DOHH2 (cell line): ENCODE measurements around the gene CASZ1.

Experiments
- H3F3A ChIP-seq: fragments of 200-600 bp; sonication (generic), shearing (Covaris generic); 2 replicates; pipeline ENCODE4 v1.6.0; 2016; ENCODE audit warnings: antibody characterized with exemption, mild to moderate bottlenecking; ENCODE audit not compliant: control insufficient read depth, insufficient read depth
- H3K27ac ChIP-seq: fragments of 200-600 bp; sonication (generic); 2 replicates; pipeline ENCODE4 v1.5.1; 2014; ENCODE audit warnings: low read depth, mild to moderate bottlenecking, low read length, moderate library complexity
- H3K27me3 ChIP-seq: fragments of 200-600 bp; sonication (generic); 2 replicates; pipeline ENCODE4 v1.6.1; 2014; ENCODE audit warnings: mild to moderate bottlenecking, low read length, mixed read lengths; ENCODE audit not compliant: control insufficient read depth
- H3K36me3 ChIP-seq: fragments of 200-600 bp; sonication (generic); 2 replicates; pipeline ENCODE4 v1.6.1; 2014; ENCODE audit warnings: mild to moderate bottlenecking, low read length, moderate library complexity, mixed read lengths; ENCODE audit not compliant: control insufficient read depth
- H3K4me1 ChIP-seq: fragments of 200-600 bp; sonication (generic); 2 replicates; pipeline ENCODE4 v1.6.1; 2014; ENCODE audit warnings: mild to moderate bottlenecking, low read length, mixed read lengths; ENCODE audit not compliant: control insufficient read depth
- H3K4me2 ChIP-seq: fragments of 200-600 bp; sonication (generic); 2 replicates; pipeline ENCODE4 v1.6.0; 2014; ENCODE audit warnings: mild to moderate bottlenecking, low read length, moderate library complexity
- H3K4me3 ChIP-seq: fragments of 200-600 bp; sonication (generic); 2 replicates; pipeline ENCODE4 v1.5.1; 2014; ENCODE audit warnings: mild to moderate bottlenecking, low read length, mixed read lengths
- H3K79me2 ChIP-seq: fragments of 200-600 bp; sonication (generic); 2 replicates; pipeline ENCODE4 v1.6.1; 2014; ENCODE audit warnings: mild to moderate bottlenecking, low read length, mixed read lengths; ENCODE audit not compliant: control insufficient read depth
- H3K9me2 ChIP-seq: fragments of 200-600 bp; sonication (generic); replicated peaks from 2 replicates; pipeline ENCODE4 v1.6.1; 2014; ENCODE audit warnings: mild to moderate bottlenecking, low read length, mixed read lengths; ENCODE audit not compliant: control insufficient read depth
- H3K9me3 ChIP-seq: fragments of 200-600 bp; sonication (generic); 2 replicates; pipeline ENCODE4 v1.6.1; 2014; ENCODE audit warnings: antibody characterized with exemption, low read length, mixed read lengths; ENCODE audit not compliant: control insufficient read depth, insufficient read depth
- H4K20me1 ChIP-seq: fragments of 200-600 bp; sonication (generic); 2 replicates; pipeline ENCODE4 v1.6.0; 2014; ENCODE audit warnings: low read depth, mild to moderate bottlenecking, antibody characterized with exemption, low read length, moderate library complexity; ENCODE audit not compliant: control insufficient read depth, insufficient read depth
- EZH2phosphoT487 ChIP-seq: fragments of 200-600 bp; sonication (generic); IDR thresholded peaks from 2 replicates; pipeline ENCODE4 v1.6.1; 2017; ENCODE audit warnings: borderline replicate concordance, mild to moderate bottlenecking, antibody characterized with exemption, low read length, moderate library complexity, mixed read lengths
- TF ChIP-seq, protein P1 (sequence below): fragments of 200-600 bp; sonication (generic); IDR thresholded peaks from one replicate; pipeline ENCODE4 v1.5.1; 2014; ENCODE audit warnings: antibody characterized with exemption, mild to moderate bottlenecking, low read depth, low read length; ENCODE audit not compliant: poor library complexity, severe bottlenecking

The CASZ1 gene

DNA sequence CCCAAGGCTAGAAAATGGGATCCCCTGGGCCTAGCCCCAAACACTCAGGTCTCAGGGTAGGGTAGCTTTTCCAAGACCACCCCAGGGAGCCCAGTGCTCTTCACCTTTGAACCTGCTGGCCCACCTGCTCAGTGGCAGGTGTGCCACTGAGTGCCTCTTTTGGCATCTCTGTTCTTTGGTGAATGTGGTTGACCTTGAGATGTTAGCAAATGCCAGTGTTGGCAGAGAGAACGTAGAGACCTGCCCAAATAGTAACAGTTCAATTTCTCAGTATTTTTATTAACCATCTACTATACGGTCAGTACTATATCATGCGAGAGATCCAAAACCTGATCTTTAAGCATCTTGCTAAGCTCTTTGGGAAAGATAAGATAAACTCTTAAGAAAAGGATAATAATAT is 193.5 kb downstream of the CASZ1 start:
- Histone ChIP-seq H3K4me3 (no peak overlapping the region), H3K27me3 (no peaks in the 10 kb centered on the region), H3K9me3 (no peaks in the 10 kb centered on the region), H3K36me3 (peaks cover 3% of the 10 kb centered on the region; the same call in 1 of the 2 replicates), H3K79me2 (no peaks in the 10 kb centered on the region), H3K4me1 (no peaks in the 10 kb centered on the region), H3K9me2 (no peaks in the 10 kb centered on the region), H3K4me2 (no peak overlapping the region), H3K27ac (no peak overlapping the region), H4K20me1 (no peaks in the 10 kb centered on the region; the same call in 1 of the 2 replicates), H3F3A (no peaks in the 10 kb centered on the region)
- TF ChIP-seq EZH2phosphoT487 = no peak
- TF ChIP-seq, protein P1, sequence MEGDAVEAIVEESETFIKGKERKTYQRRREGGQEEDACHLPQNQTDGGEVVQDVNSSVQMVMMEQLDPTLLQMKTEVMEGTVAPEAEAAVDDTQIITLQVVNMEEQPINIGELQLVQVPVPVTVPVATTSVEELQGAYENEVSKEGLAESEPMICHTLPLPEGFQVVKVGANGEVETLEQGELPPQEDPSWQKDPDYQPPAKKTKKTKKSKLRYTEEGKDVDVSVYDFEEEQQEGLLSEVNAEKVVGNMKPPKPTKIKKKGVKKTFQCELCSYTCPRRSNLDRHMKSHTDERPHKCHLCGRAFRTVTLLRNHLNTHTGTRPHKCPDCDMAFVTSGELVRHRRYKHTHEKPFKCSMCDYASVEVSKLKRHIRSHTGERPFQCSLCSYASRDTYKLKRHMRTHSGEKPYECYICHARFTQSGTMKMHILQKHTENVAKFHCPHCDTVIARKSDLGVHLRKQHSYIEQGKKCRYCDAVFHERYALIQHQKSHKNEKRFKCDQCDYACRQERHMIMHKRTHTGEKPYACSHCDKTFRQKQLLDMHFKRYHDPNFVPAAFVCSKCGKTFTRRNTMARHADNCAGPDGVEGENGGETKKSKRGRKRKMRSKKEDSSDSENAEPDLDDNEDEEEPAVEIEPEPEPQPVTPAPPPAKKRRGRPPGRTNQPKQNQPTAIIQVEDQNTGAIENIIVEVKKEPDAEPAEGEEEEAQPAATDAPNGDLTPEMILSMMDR = no peak

DNA sequence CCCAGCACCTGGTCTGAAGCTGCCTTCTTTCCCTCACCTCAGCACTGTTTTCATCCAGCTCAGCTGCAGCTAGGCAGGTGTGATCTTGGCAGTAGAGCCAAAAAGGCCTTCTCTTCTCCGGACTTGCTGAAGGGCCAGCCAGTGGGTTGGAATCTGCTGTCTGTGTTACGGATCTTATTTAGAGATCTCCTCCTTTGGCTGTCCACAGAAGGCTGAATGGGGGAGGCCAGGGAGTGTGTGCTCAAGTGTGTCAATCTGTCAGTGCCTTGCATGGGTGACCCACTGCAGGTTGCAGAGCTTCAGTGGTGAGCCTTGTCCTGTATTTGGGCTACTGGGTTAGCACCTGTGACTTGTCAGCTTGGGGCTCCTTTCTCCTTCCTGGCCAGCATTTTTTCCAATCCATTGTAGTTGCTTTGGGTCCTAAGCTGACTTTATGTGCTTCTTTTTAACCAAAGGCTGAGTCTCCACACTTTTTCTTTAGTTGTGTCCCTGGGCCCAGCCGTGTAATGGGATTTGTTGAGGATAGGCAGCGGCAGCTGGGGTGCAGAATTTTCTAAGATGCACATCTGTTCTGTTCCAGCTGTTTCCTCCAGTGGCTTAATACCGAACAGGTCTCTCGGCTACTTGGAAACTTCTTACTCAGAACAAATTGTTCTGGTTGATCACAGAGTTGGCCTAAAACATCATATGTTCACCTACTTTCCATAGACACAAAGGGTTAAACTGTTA is 194.9 kb downstream of the CASZ1 start:
- no peaks in the 10 kb centered on the region for H3F3A ChIP-seq
- H3K36me3 ChIP-seq = peaks cover 3% of the 10 kb centered on the region; the same call in 1 of the 2 replicates
- no peak overlapping the region for H3K4me3 ChIP-seq
- no peaks in the 10 kb centered on the region; the same call in 1 of the 2 replicates for H4K20me1 ChIP-seq
- H3K27ac ChIP-seq = no peak overlapping the region
- TF ChIP-seq EZH2phosphoT487 = no peak
- TF ChIP-seq, protein P1 = no peak
- no peaks in the 10 kb centered on the region for H3K4me1 ChIP-seq
- H3K79me2 ChIP-seq = no peaks in the 10 kb centered on the region
- no peaks in the 10 kb centered on the region for H3K9me2 ChIP-seq
- no peaks in the 10 kb centered on the region for H3K9me3 ChIP-seq
- no peak overlapping the region for H3K4me2 ChIP-seq
- no peaks in the 10 kb centered on the region for H3K27me3 ChIP-seq

DNA sequence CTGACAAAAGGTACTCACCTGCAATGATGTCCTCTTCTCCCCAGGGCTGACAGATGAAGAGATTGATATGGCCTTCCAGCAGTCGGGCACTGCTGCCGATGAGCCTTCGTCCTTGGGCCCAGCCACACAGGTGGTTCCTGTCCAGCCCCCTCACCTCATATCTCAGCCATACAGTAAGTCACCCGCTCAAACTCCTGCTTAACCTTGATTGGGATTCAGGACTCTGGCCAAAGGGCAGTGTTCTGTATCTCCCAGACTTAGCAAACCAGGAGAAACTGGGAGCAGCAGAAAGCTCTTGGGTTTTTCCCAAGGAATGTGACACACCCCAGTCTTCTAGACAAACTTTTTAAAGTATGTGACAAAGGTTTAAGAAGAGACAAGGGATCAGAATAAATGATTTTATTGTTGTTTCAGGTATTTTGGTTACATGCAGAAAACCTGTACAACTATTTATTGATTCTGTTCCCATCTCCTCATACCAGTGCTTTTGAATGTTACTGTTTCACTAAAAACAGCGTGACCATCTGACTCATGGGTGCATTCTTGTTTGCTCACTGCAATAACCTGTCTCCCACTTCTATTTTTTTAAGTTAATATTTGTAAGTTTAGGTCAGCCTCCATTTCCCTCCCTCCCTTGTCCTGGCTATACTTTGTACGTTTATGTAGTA is 197.1 kb downstream of the CASZ1 start:
- H3K9me3 ChIP-seq = no peaks in the 10 kb centered on the region
- H4K20me1 ChIP-seq = peaks cover 7% of the 10 kb centered on the region
- H3K79me2 ChIP-seq = no peaks in the 10 kb centered on the region
- H3F3A ChIP-seq = no peaks in the 10 kb centered on the region
- no peak overlapping the region for H3K4me2 ChIP-seq
- H3K9me2 ChIP-seq = no peaks in the 10 kb centered on the region
- TF ChIP-seq, protein P1 = no peak
- no peak for TF ChIP-seq EZH2phosphoT487
- no peak overlapping the region for H3K4me3 ChIP-seq
- H3K27ac ChIP-seq = no peak overlapping the region
- H3K27me3 ChIP-seq = no peaks in the 10 kb centered on the region
- H3K36me3 ChIP-seq = peaks cover 3% of the 10 kb centered on the region; the same call in 1 of the 2 replicates
- peaks cover 5% of the 10 kb centered on the region for H3K4me1 ChIP-seq
